HepG2 (cell line): ENCODE measurements around the gene PSMD6. TPM values are rescaled to one million over a fixed set of nuclear protein-coding genes. Genes with fewer than 3 reads are reported as not detected.

Source experiments
- ARID3A ChIP-seq: IDR thresholded peaks from 2 replicates; pipeline ENCODE4 v1.6.1; 2012; ENCODE audit warnings: low read depth, low read length, improper control_type of control experiment
- FLYWCH1 ChIP-seq: sonication (generic); formaldehyde crosslinking; IDR thresholded peaks from 2 replicates; pipeline ENCODE4 v1.8.1; 2023; ENCODE audit warnings: mild to moderate bottlenecking, missing genetic modification reagents
- FOXA3 ChIP-seq: IDR thresholded peaks from 2 replicates; pipeline ENCODE4 v1.6.1; 2016; ENCODE audit warnings: missing genetic modification reagents, missing compliant biosample characterization
- FOXK1 ChIP-seq: sonication (generic); formaldehyde crosslinking; IDR thresholded peaks from 2 replicates; pipeline ENCODE4 v1.4.0; 2020; ENCODE audit warnings: low read depth, missing genetic modification reagents, borderline replicate concordance
- GABPB1 ChIP-seq: IDR thresholded peaks from 2 replicates; pipeline ENCODE4 v1.6.1; 2016; ENCODE audit warnings: mild to moderate bottlenecking, missing genetic modification reagents, moderate library complexity, missing compliant biosample characterization
- HMG20B ChIP-seq: conservative IDR thresholded peaks from 2 replicates; pipeline ENCODE4 v1.6.1; 2016; ENCODE audit warnings: missing genetic modification reagents, missing compliant biosample characterization
- ISL2 ChIP-seq: sonication (generic); formaldehyde crosslinking; IDR thresholded peaks from 2 replicates; pipeline ENCODE4 v1.5.0; 2020; ENCODE audit warnings: missing genetic modification reagents
- MEIS1 ChIP-seq: sonication (generic); formaldehyde crosslinking; IDR thresholded peaks from 2 replicates; pipeline ENCODE4 v1.9.0; 2021; ENCODE audit warnings: mild to moderate bottlenecking, missing genetic modification reagents, moderate library complexity, borderline replicate concordance
- NFIB ChIP-seq: sonication (generic); formaldehyde crosslinking; IDR thresholded peaks from 2 replicates; pipeline ENCODE4 v1.9.0; 2021; ENCODE audit warnings: missing genetic modification reagents, mild to moderate bottlenecking, borderline replicate concordance
- NFYC ChIP-seq: IDR thresholded peaks from 2 replicates; pipeline ENCODE4 v1.6.1; 2016; ENCODE audit warnings: missing genetic modification reagents, missing compliant biosample characterization
- PLSCR1 ChIP-seq: sonication (generic); formaldehyde crosslinking; IDR thresholded peaks from 2 replicates; pipeline ENCODE4 v1.5.0; 2020; ENCODE audit warnings: missing genetic modification reagents, mild to moderate bottlenecking, borderline replicate concordance
- SATB2 ChIP-seq: sonication (generic); formaldehyde crosslinking; IDR thresholded peaks from 2 replicates; pipeline ENCODE4 v1.5.0; 2020; ENCODE audit warnings: missing genetic modification reagents
- SIX4 ChIP-seq: sonication (generic); formaldehyde crosslinking; IDR thresholded peaks from 2 replicates; pipeline ENCODE4 v1.4.0; 2020; ENCODE audit warnings: missing genetic modification reagents
- SMARCE1 ChIP-seq: fragments of 450-650 bp; IDR thresholded peaks from 2 replicates; pipeline ENCODE4 v1.6.1; 2017; ENCODE audit warnings: borderline replicate concordance
- XBP1 ChIP-seq: sonication (generic); formaldehyde crosslinking; IDR thresholded peaks from 2 replicates; pipeline ENCODE4 v1.5.0; 2020; ENCODE audit warnings: missing genetic modification reagents
- ZFP36L1 ChIP-seq: sonication (generic); formaldehyde crosslinking; IDR thresholded peaks from 2 replicates; pipeline ENCODE4 v1.8.0; 2022; ENCODE audit warnings: mild to moderate bottlenecking, missing genetic modification reagents, moderate library complexity
- ZNF10 ChIP-seq: sonication (generic); formaldehyde crosslinking; IDR thresholded peaks from 2 replicates; pipeline ENCODE4 v1.4.0; 2020; ENCODE audit warnings: mild to moderate bottlenecking, low read depth, missing genetic modification reagents, borderline replicate concordance
- ZNF335 ChIP-seq: sonication (generic); formaldehyde crosslinking; IDR thresholded peaks from 2 replicates; pipeline ENCODE4 v1.4.0; 2020; ENCODE audit warnings: missing genetic modification reagents
- ZNF558 ChIP-seq: sonication (generic); formaldehyde crosslinking; IDR thresholded peaks from 2 replicates; pipeline ENCODE4 v1.9.0; 2022; ENCODE audit warnings: mild to moderate bottlenecking, missing genetic modification reagents, borderline replicate concordance
- ZNF770 ChIP-seq: sonication (generic); formaldehyde crosslinking; IDR thresholded peaks from 2 replicates; pipeline ENCODE4 v1.5.0; 2020; ENCODE audit warnings: mild to moderate bottlenecking, missing genetic modification reagents
- ZNF781 ChIP-seq: sonication (generic); formaldehyde crosslinking; IDR thresholded peaks from 2 replicates; pipeline ENCODE4 v1.5.1; 2020; ENCODE audit warnings: borderline replicate concordance, mild to moderate bottlenecking, missing genetic modification reagents; ENCODE audit errors: not compliant biosample characterization
- polyA plus RNA-seq, 8 experiments: library from polyadenylated mRNA; depleted of rRNA in 3 of 8; stranded (reverse) in 7 of 8; unstranded in 1 of 8; fragments of >200 nt; fragmentation: Illumina TruSeq in 4 of 8; extraction: Trizol in 4 of 8; gene quantifications; 2 replicates each; pipeline versions ENCODE4 v1.2.1 to v1.2.3, GENCODE V29; 2011 to 2016; ENCODE audit warnings: low read depth in 4 of 8, missing spikeins in 1 of 8, mixed read lengths in 1 of 8; ENCODE audit not compliant: insufficient read depth in 1 of 8
- total RNA-seq, 5 experiments: library from RNA; depleted of rRNA; stranded (reverse); fragments of >200 nt; fragmentation: Illumina TruSeq; extraction: Trizol; gene quantifications; 2 replicates each; pipeline ENCODE4 v1.2.3, GENCODE V29; 2016; ENCODE audit warnings: low read depth in 1 of 5
- TF ChIP-seq, protein P1 (sequence below): sonication (generic); formaldehyde crosslinking; IDR thresholded peaks from 2 replicates; pipeline ENCODE4 v1.5.1; 2020; ENCODE audit warnings: mild to moderate bottlenecking, missing genetic modification reagents

Gene PSMD6
- total and polyA plus RNA-seq, 2 of the 13 experiments (the other 11 are each of a cell fraction or from before 2014, with no cell fraction given): 36.8 to 117 TPM

DNA sequence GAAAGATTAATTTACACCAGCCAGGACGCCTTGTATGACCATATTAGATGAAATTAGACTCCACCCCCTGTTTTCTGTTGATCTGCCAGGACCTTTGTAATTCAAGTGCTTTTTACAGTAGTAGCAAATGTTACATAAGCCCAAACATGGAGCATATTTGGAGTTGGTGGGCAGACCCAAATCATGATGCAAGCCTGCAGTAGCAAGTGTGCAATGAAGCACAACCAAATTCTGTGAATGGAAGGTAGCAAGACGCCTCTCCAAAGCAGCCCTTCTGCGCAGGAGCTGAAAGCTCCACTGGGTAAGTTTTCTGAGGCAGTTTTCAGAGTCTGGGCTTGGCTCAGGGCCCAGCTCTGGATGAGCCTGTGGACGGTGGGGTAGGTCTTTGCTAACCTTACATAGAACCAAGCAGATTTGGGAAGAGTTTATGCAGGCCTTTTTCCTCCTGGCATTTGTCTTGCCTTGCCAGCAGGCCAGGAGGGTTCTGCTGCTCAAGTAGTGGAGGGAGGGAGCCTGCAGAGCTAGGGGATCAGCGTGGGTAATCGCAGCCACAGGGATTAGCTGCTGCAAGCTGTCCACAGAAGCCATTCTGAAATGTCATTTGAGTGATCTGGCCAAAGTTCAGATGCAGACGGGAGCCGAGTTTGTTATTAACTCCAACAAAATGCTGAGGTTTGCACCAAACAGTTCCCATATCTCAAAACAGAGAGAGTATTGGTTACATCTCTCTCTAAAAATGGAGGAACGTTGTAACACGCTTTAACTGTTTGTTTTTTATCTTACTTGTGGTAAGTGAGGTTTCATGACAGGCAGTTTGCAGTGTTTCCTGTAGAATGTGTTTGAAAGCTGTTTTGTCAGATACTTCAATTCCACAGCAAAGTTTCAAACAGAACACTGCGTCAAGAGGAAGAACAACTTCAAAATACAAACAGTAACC is 55.4 kb downstream of the PSMD6 start (continued):
- TF ChIP-seq, protein P1, sequence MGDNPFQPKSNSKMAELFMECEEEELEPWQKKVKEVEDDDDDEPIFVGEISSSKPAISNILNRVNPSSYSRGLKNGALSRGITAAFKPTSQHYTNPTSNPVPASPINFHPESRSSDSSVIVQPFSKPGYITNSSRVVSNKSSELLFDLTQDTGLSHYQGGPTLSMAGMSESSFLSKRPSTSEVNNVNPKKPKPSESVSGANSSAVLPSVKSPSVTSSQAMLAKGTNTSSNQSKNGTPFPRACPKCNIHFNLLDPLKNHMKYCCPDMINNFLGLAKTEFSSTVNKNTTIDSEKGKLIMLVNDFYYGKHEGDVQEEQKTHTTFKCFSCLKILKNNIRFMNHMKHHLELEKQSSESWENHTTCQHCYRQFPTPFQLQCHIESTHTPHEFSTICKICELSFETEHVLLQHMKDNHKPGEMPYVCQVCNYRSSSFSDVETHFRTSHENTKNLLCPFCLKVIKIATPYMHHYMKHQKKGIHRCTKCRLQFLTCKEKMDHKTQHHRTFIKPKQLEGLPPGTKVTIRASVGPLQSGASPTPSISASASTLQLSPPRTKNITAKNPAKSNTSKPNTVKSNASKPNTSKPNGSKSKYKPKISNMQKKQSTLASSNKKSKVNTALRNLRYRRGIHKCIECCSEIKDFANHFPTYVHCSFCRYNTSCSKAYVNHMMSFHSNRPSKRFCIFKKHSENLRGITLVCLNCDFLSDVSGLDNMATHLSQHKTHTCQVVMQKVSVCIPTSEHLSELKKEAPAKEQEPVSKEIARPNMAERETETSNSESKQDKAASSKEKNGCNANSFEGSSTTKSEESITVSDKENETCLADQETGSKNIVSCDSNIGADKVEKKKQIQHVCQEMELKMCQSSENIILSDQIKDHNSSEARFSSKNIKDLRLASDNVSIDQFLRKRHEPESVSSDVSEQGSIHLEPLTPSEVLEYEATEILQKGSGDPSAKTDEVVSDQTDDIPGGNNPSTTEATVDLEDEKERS (CRISPR knock-in tag): no peak
- TF ChIP-seq MEIS1 (CRISPR knock-in tag): no peak
- no peak for TF ChIP-seq FLYWCH1 (CRISPR knock-in tag)
- TF ChIP-seq ZNF558: 0 out of 2 replicates have a peak, but pooled peaks have one; percentile 52
- TF ChIP-seq ZNF770 (CRISPR knock-in tag): no peak
- no peak for TF ChIP-seq NFYC (CRISPR knock-in tag)
- no peak for TF ChIP-seq GABPB1
- peak; percentile 43 for TF ChIP-seq FOXA3 (CRISPR knock-in tag)
- TF ChIP-seq SIX4 (CRISPR knock-in tag): peak; percentile 54; the same call in 1 of the 2 replicates
- no peak for TF ChIP-seq ZNF10 (CRISPR knock-in tag)
- no peak for TF ChIP-seq PLSCR1 (CRISPR knock-in tag)
- no peak for TF ChIP-seq ZNF335 (CRISPR knock-in tag)
- TF ChIP-seq ZFP36L1: no peak
- TF ChIP-seq ARID3A: 0 out of 2 replicates have a peak, but pooled peaks have one; percentile 44
- no peak for TF ChIP-seq NFIB (CRISPR knock-in tag)
- TF ChIP-seq SMARCE1: no peak
- 0 out of 2 replicates have a peak, but pooled peaks have one; percentile 41 for TF ChIP-seq SATB2 (CRISPR knock-in tag)
- no peak for TF ChIP-seq HMG20B (CRISPR knock-in tag)
- TF ChIP-seq FOXK1: no peak
- no peak for TF ChIP-seq XBP1 (CRISPR knock-in tag)
- peak; percentile 53 for TF ChIP-seq ZNF781
- 0 out of 2 replicates have a peak, but pooled peaks have one; percentile 7 for TF ChIP-seq ISL2 (CRISPR knock-in tag)
